ENCODE results near the gene ARHGDIG. TPM values are rescaled to one million over a fixed set of nuclear protein-coding genes. Genes with fewer than 3 reads are reported as not detected.

ARHGDIG gene
- total RNA-seq, 1 experiment from 2014 or later = 5.9 TPM

DNA sequence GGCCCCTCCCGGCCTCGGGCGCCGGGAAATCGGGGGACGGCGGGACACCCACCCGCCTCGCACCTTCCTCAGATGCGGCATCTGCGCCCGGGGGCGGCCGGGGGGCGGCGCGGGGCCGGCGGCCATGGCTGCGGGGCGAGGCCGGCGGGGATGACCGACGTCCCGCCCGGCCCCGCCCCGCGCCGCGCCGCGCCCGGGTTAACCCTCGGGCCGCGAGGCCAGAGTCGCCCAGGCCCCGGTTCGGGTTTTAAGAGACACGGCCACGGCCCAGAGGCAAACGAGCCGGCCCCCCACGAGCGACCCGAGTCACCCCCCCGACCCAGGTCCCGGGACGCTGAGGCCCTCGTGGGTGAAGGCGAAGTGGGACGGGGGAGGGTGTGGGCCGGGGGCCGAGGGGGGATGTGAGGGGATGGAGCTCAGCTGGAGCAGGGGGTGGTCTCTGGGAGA is 4.6 kb upstream of the ARHGDIG start, which contains the start of gene RGS11:
Gene RGS11 (minus strand): TSS at position 159 of the 447 bp plus-strand sequence. CDS start 33 bp downstream, at position 126.
- no peaks in the 10 kb centered on the region for H3K79me1 ChIP-seq (ENCODE audit: insufficient read depth, low read depth, low read length, poor library complexity, severe bottlenecking)
- Mint-ChIP-seq H3K9me3 (no peaks in the 10 kb centered on the region; a peak in 1 of 5 replicates), H3K27ac (no peak within 1 kb of the TSS), H3K4me1 (peaks cover 0 to 2% of the 10 kb centered on the region in 2 experiments; a peak in 1 of 4 replicates), H3K4me3 (peak within 1 kb of the TSS; percentile 58 to 79), H3K27me3 (ENCODE audit: low read depth) (peaks cover 49% of the 10 kb centered on the region), H3K36me3 (ENCODE audit: insufficient read depth in 1 of 3, low read depth in 3 of 3) (no peaks in the 10 kb centered on the region)
- H3K79me2 ChIP-seq (ENCODE audit: insufficient read depth, low read length) = no peaks in the 10 kb centered on the region
- H2BK12ac ChIP-seq (ENCODE audit: insufficient read length, low read depth, low read length) = no peak within 1 kb of the TSS
- no peak within 1 kb of the TSS for H3K27ac ChIP-seq (ENCODE audit: insufficient read length, low read depth, low read length)
- no peak within 1 kb of the TSS for H3K23ac ChIP-seq (ENCODE audit: insufficient read length, low read depth, low read length)
- H3K18ac ChIP-seq (ENCODE audit: insufficient read length, low read depth, low read length) = no peak within 1 kb of the TSS
- H2BK15ac ChIP-seq (ENCODE audit: low read depth, low read length) = no peak within 1 kb of the TSS
- H3K23me2 ChIP-seq (ENCODE audit: insufficient read length, low read depth, low read length, poor library complexity, severe bottlenecking) = peaks cover 5% of the 10 kb centered on the region
- H4K20me1 ChIP-seq (ENCODE audit: control insufficient read depth, insufficient read depth, insufficient read length) = no peaks in the 10 kb centered on the region
- H3K9me3 ChIP-seq (ENCODE audit: control insufficient read depth, low read depth, low read length) = no peaks in the 10 kb centered on the region
- H2BK5ac ChIP-seq (ENCODE audit: insufficient read length, low read length) = no peak within 1 kb of the TSS
- no peak for DNase-seq
- no peak within 1 kb of the TSS for H3K4ac ChIP-seq (ENCODE audit: low read depth, low read length)
- H4K8ac ChIP-seq (replicated peaks; ENCODE audit: insufficient read length, low read depth, low read length) = no peak within 1 kb of the TSS
- H3K14ac ChIP-seq (ENCODE audit: insufficient read depth, low read length) = no peak within 1 kb of the TSS
- WGBS (ENCODE audit: extremely low coverage, insufficient read length, low lambda C conversion rate) = no CpG with 5 or more reads among the region's 56 CpGs
- no peak within 1 kb of the TSS for H2BK20ac ChIP-seq (ENCODE audit: low read depth, low read length, poor library complexity, severe bottlenecking)
- TF ChIP-seq, protein P1, sequence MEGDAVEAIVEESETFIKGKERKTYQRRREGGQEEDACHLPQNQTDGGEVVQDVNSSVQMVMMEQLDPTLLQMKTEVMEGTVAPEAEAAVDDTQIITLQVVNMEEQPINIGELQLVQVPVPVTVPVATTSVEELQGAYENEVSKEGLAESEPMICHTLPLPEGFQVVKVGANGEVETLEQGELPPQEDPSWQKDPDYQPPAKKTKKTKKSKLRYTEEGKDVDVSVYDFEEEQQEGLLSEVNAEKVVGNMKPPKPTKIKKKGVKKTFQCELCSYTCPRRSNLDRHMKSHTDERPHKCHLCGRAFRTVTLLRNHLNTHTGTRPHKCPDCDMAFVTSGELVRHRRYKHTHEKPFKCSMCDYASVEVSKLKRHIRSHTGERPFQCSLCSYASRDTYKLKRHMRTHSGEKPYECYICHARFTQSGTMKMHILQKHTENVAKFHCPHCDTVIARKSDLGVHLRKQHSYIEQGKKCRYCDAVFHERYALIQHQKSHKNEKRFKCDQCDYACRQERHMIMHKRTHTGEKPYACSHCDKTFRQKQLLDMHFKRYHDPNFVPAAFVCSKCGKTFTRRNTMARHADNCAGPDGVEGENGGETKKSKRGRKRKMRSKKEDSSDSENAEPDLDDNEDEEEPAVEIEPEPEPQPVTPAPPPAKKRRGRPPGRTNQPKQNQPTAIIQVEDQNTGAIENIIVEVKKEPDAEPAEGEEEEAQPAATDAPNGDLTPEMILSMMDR (conservative IDR thresholded peaks at IDR 0.05) = no peak
- H2AK5ac ChIP-seq (ENCODE audit: insufficient read length, low read length) = no peak within 1 kb of the TSS
- H3K9ac ChIP-seq (ENCODE audit: extremely low read depth, insufficient read length, low read length) = no peak within 1 kb of the TSS
- no peak within 1 kb of the TSS for H4K5ac ChIP-seq (ENCODE audit: insufficient read length, low read depth, low read length)
- no peak within 1 kb of the TSS for H2AFZ ChIP-seq (ENCODE audit: low read length)
- H2BK120ac ChIP-seq (ENCODE audit: low read depth, low read length, poor library complexity, severe bottlenecking) = no peak within 1 kb of the TSS
- no peaks in the 10 kb centered on the region for H3K4me1 ChIP-seq (ENCODE audit: insufficient read depth, low read length)
- no peak within 1 kb of the TSS for H3K56ac ChIP-seq (ENCODE audit: insufficient read length, low read depth, low read length)
- H3K4me2 ChIP-seq (ENCODE audit: insufficient read depth, insufficient read length, low read length) = peak within 1 kb of the TSS; percentile 23
- no peak within 1 kb of the TSS for H4K91ac ChIP-seq (ENCODE audit: insufficient read length, low read depth, low read length)
- H3K27me3 ChIP-seq (ENCODE audit: insufficient read depth, low read length) = peaks cover 3% of the 10 kb centered on the region; the same call in 1 of the 2 replicates
- no peak within 1 kb of the TSS for H3T11ph ChIP-seq (ENCODE audit: low read length)

All from H9 (cell line).